ENCODE results near the gene SMC1B.
"Not testable (repeated sequence)": the region's sequence is repeated elsewhere in the genome, so short reads cannot be mapped to it uniquely, and the experiment has no call there.

Gene SMC1B

GRCh38 chr22:45341498-45341897 lies 71.9 kb downstream of the SMC1B start:
- DNase-seq (ENCODE audit: low read depth), result no peak

- DNase-seq (ENCODE audit: low read depth), result no peak
Observed at GRCh38 chr22:45340323-45340722, 73.1 kb downstream of the SMC1B start.

- no peak for DNase-seq (ENCODE audit: low read depth)
Observed at GRCh38 chr22:45338795-45339194, 74.6 kb downstream of the SMC1B start.

GRCh38 chr22:45337536-45337935 lies 75.9 kb downstream of the SMC1B start:
- DNase-seq (ENCODE audit: low read depth), result no peak

GRCh38 chr22:45336971-45337431 lies 76.4 kb downstream of the SMC1B start:
- DNase-seq (ENCODE audit: low read depth), result no peak

GRCh38 chr22:45335854-45336522 lies 77.4 kb downstream of the SMC1B start:
- no peak for DNase-seq (ENCODE audit: low read depth)

GRCh38 chr22:45335021-45335818 lies 78.2 kb downstream of the SMC1B start:
- peak; percentile 13 for DNase-seq (ENCODE audit: low read depth)

GRCh38 chr22:45334528-45334927 lies 78.9 kb downstream of the SMC1B start:
- DNase-seq (ENCODE audit: low read depth), result no peak

- DNase-seq (ENCODE audit: low read depth), result peak; percentile 27
Observed at GRCh38 chr22:45334068-45334467, 79.3 kb downstream of the SMC1B start.

GRCh38 chr22:45332001-45332400 lies 81.4 kb downstream of the SMC1B start:
- no peak for DNase-seq (ENCODE audit: low read depth)

GRCh38 chr22:45331486-45331885 lies 81.9 kb downstream of the SMC1B start:
- DNase-seq (ENCODE audit: low read depth), result no peak

GRCh38 chr22:45330548-45330947 lies 82.9 kb downstream of the SMC1B start:
- no peak for DNase-seq (ENCODE audit: low read depth)

GRCh38 chr22:45329530-45329936 lies 83.9 kb downstream of the SMC1B start:
- no peak for DNase-seq (ENCODE audit: low read depth)

GRCh38 chr22:45328822-45329529 lies 84.4 kb downstream of the SMC1B start:
- peak; percentile 34 for DNase-seq (ENCODE audit: low read depth)

- not testable (repeated sequence) for DNase-seq (ENCODE audit: low read depth)
Observed at GRCh38 chr22:45328261-45328660, 85.1 kb downstream of the SMC1B start.

- no peak for DNase-seq (ENCODE audit: low read depth)
Observed at GRCh38 chr22:45324311-45324711, 89.1 kb downstream of the SMC1B start.

- no peak for DNase-seq (ENCODE audit: low read depth)
Observed at GRCh38 chr22:45323695-45324094, 89.7 kb downstream of the SMC1B start.

GRCh38 chr22:45322873-45323525 lies 90.4 kb downstream of the SMC1B start:
- DNase-seq (ENCODE audit: low read depth), result no peak

GRCh38 chr22:45321827-45322226 lies 91.6 kb downstream of the SMC1B start:
- DNase-seq (ENCODE audit: low read depth), result no peak

GRCh38 chr22:45320357-45320976 lies 92.9 kb downstream of the SMC1B start:
- DNase-seq (ENCODE audit: low read depth), result no peak

GRCh38 chr22:45319324-45319685 lies 94.1 kb downstream of the SMC1B start:
- peak; percentile 58 for DNase-seq (ENCODE audit: low read depth)

Measured in EH (cell line).